GM19395 (cell line): Measurements from ENCODE around the gene GPSM3.
"Not testable (repeated sequence)": the region's sequence is repeated elsewhere in the genome, so short reads cannot be mapped to it uniquely, and the experiment has no call there.

Experiments
- ATAC-seq: cut with Tn5 transposase; IDR thresholded peaks from one replicate; pipeline ENCODE4 v1.9.1; 2021; ENCODE audit warnings: mild to moderate bottlenecking, moderate library complexity; ENCODE audit not compliant: unreplicated experiment

GPSM3 gene, protein sequence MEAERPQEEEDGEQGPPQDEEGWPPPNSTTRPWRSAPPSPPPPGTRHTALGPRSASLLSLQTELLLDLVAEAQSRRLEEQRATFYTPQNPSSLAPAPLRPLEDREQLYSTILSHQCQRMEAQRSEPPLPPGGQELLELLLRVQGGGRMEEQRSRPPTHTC

DNA sequence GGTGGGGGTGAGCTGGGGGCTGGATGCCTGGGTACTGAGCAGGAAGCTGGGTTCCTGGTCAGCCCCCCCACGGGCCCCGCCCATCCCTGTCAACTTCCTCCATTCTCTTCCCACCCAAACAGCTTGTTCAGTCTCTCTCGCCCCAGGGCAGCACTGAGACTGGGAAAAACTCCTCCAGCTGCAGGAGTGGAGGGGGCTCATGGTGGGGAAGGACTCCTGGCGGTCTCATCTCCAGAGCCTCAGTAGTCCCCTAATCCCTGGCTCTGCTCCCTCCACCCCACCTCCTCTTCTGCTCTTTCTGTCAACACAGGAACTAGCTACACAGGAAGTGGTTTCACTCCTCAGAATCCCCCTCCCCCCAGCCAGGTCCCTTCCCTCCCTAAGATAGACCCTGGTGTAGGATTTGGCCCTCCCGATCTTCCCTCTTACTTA, at the start of gene GPSM3:
Gene GPSM3, minus strand, starts transcription at position 36 of the 432 bp plus-strand sequence. CDS start 130 bp downstream, outside the sequence.
- ATAC-seq: no peak

DNA sequence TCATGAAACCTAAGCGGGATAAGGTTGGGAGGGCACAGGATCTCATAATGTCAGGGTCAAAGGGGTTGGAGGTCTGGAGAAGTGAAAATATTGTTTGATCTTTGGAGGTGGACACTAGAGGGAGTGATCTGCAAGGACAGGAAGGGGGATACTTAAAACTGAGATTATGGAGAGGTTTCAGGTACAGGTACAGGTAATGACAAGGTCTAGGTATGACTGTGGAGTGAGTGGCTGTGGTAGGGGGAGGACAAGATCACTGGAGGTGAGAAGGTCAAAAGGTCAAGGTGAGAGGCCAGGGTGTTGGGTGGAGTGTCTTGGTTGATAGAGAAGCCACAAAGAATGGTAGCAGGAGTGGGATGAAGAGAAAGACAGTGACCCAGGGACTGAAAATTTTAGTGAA, 48.2 kb upstream of the GPSM3 start:
- no peak for ATAC-seq

DNA sequence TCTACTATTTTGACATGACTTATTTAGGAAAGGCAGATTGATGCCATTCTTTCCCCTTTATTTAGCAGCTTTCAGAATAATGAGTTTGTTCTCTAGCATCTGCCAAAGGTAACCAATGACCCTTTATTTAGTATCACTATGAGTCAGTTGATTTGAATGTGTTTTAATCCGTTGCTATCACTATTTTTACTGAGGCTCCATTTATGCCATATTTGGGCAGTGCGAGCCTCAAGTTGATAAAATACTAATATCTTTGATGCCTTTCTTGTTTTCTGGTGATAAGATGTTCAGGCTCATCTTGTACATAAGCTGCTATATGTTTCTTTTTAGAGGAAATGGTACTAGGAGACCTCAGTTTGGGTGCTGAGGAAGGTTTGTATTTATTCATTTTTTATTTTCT, 47.0 kb upstream of the GPSM3 start:
- ATAC-seq: no peak

DNA sequence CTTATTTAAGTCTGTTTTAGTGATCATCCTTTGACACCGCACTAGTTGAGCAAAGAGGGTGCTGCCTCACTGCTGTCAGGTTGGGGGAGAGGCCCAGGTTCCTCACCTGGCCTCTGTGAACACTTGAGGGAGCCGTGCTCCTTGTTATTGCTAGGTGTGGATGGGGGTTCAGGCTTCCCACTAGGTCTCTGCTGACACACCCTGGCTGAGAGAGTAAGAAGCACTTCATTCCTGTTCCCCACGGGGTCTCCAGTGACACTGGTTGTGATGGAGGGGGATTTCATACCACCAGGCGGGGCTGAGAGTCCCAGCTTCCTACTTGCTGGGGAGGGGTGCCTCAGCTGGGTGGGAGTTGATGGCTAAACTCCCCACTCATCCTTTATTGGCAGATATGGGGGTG, 42.5 kb upstream of the GPSM3 start:
- ATAC-seq: no peak

DNA sequence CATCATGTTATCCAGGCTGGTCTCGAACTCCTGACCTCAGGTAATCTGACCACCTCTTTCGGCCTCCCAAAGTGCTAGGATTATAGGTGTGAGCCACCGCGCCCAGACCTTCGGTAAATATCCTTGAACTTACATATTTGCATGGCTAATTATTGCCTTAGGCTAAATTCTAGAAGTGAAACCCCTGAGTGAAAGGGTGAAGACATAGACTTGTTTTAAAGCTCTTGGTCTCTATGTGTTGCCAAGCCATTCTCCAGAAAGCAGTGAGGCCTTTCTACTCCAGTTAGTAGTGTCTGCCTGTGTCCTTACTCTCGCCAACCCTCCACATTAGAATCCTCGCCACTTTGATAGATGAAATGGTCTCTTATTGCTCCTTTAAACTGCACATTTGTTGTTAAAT, 34.0 kb upstream of the GPSM3 start:
- no peak for ATAC-seq

DNA sequence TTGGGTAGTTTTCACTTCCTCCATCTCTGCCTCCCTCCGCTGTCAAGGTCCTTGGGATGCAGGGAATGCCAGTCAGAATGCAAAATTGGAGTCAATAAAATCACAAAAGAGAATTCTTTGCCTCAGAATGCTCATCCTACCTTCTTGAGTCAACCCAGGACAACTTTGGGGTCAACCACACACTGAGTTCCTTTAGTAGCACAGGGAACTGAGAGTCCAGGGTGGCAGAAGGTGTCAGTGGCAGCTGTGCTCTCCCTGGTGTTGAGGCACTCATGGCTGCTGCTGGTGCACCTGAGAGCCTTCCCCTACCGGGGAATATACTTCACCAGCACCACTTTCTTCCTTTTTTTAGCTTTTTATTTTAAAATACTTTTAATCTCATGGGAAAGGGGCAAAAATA, 32.3 kb upstream of the GPSM3 start:
- no peak for ATAC-seq

DNA sequence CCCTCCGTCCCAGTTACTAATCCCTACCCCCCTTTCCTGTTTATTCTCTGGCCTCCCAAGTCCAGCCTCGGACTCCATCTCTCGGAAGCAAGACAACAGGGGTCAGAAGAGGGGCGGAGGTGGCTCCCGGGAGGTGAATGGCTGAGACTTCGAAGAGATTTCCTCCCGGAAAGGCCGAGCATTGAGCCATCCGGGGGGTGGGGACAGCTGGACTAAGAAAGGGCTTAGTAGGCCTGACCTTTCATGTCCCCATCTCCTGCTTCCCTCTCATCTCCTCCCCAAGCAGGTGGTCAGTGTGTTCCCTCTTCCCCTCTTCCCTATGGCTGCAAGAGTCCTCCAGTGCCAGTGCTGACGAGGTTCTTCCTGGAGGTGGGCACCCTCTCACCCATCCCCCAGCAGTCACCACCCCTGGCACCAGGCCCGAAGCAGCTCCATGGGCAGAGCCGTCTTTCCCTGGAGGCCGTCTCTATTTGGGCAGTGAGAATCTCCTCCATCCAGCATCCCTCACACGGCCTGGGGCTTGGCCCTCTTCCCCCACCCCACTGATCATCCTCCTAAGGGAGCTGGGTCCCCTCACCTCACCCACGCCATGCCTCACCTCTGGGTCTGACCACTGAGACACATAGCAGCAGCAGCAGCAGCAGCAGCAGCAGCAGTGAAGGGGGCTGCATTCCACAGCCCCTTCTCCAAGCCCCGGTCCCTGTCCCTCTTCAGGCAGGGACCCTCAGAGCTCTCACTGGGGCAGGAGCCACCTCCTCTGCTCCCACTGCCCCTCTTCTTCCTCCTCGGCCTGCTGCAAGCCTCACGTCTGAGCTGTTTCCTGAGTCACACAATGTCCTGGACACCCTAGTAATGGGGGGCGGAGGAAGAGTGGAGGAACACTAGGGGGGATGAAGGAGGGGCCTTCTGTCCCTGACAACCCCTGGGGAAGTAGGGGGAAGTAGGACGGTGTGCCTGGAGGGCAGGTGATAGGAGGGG, 31.1 kb upstream of the GPSM3 start, which contains the start of gene NOTCH4:
Gene NOTCH4, minus strand, starts transcription at position 810 of the 978 bp plus-strand sequence. Its CDS starts 139 bp downstream, at position 671.
- ATAC-seq: no peak

DNA sequence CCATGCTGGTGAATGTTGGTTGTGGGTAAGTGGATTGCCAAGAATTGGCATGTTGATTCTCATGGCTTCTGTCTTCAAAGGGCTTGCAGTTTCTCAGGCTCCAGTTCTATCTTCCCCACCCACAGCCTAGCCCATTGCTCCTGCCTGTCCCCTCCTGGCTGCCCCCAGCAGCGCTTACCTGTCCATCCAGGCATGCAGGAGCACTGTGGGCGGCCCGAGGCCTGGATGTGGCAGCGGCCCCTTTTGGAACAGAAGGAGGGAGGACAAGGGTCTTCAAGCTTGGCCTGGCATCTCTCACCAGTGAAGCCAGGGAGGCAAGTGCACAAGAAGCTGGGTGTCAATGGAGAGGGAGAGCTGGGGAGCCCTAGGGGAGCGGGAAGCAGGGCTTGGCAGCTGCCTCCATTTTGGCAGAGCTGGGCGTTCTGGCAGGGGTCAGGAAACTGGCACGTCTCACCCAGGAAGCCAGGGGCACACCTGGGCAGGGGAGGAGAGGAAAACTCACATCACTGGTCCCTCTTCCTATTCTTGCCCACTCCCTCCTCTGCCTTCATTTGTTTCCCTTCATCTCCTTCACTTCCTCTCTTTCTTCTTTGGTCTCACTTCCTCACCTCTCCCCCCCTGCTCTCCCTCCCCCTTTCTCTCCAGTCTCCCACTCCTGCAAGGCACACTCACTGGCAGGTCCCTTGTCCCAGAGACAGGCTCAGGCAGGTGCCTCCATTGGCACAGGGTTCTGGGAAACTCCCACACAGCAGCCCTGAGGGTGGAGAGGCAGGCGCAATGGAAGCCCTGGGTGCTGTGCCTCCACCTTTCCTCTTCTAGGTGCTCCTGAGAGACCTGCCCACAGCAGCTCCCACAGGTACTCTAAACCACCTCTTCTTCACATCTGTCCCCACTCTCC, 30.1 kb upstream of the GPSM3 start:
- ATAC-seq: no peak

DNA sequence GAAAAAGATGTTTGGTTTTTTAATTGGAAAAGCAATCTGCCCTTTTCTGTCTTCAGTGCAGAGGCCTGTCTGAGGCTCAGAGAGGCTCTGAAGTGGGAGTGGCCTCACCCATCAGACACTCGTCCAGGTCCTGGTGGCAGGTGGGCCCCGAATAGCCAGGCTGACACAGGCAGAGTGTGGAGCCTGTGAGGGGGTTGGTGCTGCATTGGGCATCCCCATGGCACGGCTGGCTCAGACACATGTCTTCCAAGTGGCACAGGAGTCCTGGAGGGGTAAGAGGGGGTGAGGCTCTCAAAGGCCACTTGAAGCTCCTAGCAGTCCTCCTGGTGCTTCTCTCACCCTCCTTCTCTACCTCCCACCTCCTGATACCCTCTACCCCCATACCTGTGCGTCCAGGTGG, 27.6 kb upstream of the GPSM3 start:
- no peak for ATAC-seq

DNA sequence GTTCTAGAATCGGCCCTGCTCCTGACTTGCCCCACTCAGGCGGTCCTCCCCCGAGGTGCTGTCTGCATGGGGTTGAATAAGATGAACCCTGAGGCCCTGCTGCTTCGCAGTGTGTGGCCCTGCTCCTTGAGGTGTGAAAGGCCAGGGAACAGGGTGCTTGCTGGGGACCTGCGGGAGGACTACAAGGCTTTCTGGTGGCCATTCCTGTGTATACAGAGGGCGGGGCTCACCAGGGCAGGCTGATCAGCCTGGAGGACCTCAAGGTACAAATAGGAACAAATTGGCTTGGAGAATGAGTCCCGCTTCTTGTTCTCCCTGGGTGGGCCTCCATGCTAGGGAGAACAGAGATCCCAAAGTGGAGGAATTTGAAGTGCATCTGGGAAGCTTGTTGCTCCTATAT, 25.7 kb upstream of the GPSM3 start:
- no peak for ATAC-seq

DNA sequence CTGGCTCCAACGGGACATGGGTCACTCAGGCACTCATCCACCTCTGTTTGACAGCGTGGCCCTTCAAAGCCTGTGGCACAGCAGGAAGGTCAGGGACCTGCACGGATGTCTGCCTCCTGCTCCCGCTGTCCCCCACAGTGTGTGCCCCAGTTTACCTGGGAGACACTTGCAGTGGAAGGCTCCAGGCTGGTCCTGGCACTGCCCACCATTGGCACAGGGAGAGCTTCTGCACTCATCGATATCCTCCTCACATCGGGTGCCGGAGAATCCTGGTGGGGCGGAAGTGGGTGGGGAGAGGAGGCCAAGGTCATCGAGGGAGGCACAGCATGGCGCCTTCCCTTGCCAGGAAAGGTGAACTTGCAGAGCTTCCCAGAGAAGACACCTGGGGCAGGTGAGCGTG, 24.6 kb upstream of the GPSM3 start:
- ATAC-seq: no peak

DNA sequence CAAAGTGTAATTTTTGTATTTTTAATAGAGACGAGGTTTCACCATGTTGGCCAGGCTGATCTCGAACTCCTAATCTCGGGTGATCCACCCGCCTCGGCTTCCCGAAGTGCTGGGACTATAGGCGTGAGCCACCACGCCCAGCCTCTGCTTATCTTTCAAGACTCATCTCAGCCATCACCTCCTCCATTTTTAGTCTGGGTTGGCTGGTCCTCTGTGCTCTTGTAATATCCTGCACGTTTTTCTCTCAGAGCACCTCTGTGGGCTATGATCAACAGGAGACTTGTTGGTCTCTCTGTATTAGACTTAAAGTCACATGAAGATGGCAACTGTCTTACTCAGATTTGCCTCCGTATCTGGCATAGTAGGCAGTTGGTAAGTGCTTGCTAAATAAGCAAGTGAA, 23.8 kb upstream of the GPSM3 start:
- ATAC-seq: no peak

DNA sequence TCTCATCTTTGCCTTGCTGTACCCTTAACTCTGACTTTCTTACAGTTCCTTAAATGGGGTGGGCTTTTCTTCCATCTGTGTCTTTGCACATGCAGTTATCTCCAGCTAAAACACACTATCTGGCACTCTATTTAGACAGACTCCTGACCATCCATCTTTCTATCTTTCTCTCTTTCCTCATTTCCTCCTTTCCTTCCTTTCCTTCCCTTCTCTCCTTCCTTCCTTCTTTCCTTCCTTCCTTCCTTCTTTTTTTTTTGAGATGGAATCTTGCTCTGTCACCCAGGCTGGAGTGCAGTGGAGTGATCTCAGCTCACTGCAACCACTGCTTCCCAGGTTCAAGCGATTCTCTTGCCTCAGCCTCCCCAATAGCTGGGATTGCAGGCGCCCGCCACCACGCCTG, 23.2 kb upstream of the GPSM3 start:
- no peak for ATAC-seq

DNA sequence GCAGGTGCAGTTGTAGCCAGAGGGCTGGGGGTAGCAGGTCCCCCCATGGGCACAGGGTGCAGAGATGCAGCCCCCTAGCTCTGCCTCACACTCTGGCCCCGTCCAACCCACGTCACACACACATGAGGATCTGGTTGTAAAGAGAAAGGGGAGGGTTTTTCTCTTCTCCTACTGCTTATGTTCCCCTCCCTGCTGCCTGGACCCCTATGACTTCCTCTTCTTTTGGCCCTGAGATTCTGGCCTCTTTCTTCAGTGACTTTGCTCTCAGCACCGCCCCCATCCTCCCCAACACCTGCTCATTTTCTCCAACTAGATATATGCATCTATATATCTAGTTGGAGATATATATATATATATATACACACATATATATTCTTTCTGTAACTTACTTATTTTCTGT, 21.7 kb upstream of the GPSM3 start:
- ATAC-seq: no peak

DNA sequence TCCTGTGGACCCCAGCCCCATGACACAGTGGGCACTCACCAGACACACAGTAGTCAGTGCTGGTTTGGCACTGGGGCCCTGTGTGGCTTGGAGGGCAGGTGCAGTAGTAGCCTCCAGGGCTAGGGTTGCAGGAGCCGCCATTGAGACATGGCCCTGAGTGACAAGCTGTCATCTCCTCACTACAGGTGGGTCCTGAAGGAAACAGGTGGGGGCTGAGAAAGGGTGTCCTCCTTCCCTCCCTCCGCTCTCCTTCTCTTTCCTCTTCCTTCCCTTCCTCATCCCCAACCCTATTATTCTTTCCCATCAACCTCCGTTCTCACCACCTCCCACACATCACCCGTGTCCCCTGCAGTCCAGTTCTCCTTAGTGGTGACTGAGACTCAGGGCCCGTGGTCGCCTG, 21.2 kb upstream of the GPSM3 start:
- ATAC-seq: no peak

DNA sequence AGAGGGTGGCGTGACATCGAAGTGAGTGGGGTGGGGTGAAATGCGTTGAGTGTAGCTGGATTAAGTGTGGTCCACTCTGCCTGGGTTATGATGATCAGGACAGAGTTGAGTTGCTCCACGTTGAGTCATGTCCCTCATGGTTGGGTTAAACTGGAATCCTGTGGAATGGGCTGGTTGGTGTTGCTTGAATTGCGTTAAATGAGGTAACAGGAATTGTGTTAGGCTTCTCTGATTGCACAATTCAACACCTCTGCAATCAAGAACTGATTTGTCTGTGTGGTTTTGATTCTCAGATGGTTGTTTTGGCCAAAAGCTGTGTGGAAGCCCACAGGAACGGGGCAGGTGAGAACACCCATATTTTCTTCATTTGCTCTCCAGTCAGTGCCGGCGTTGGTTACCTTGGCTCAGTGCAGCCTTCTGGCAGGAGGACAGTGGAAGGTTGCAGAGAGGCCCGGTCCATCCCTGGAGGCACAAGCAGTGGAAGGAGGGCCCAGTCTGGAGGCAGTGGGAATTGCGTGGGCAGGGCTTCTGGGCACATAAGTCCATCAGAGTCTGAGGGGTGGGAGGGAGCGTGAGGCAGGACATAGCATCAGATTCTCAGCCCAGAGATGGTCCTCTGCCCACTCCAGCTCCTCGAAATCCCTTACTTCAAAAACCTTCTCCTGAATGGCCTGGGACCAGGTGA, 19.8 kb upstream of the GPSM3 start:
- no peak for ATAC-seq

DNA sequence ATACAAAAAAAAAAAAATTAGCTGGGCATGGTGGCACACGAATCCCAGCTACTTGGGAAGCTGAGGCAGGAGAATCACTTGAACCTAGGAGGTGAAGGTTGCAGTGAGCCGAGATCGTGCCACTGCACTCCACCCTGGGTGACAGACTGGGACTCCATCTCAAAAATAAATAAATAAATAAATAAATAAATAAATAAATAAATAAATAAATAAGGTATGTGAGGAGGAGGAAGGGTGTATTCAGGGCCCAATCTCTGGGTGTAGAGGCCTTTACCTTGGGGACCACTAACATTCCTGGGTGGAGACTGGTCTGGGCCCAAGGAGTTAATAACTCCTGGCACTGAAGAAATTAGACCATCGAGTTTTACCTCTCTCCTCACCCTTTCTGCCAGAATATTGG, 19.0 kb upstream of the GPSM3 start:
- not testable (repeated sequence) for ATAC-seq

DNA sequence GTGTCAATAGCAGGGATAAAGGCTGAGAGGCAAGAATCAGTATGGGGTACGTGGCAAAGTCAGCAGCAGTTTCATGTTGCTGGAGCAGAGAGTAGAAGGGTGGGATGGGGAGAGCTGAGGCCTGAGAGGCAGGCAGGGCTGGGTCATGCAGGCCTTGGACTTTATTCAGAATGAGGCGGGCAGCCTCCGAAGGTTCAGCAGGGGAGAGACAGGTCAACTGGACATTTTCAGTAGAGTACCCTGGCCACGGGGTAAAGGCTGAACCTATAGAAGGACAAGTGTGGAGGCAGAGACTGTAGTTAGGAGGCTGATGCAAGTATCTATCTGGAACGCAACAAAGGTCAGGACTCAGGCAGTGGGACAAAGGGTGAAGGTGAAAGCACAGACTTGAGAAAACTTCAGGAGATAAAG, 17.8 kb upstream of the GPSM3 start:
- ATAC-seq: no peak

DNA sequence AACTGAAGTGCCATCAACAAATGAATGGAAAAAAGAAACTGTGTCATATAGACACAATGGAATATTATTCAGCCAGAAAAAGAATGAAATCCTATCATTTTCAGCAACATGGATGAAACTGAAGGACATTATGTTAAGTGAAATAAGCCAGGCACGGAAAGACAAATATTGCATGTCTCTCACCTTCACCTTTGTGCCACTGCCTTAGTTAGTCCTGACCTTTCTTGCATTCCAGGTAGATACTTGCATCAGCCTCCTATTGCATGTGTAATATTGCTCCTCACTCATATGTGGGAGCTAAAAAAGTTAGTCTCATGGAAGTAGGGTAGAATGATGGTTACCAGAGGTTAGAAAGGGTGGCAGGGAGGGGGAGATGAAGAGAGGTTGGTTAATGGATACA, 16.6 kb upstream of the GPSM3 start:
- no peak for ATAC-seq

DNA sequence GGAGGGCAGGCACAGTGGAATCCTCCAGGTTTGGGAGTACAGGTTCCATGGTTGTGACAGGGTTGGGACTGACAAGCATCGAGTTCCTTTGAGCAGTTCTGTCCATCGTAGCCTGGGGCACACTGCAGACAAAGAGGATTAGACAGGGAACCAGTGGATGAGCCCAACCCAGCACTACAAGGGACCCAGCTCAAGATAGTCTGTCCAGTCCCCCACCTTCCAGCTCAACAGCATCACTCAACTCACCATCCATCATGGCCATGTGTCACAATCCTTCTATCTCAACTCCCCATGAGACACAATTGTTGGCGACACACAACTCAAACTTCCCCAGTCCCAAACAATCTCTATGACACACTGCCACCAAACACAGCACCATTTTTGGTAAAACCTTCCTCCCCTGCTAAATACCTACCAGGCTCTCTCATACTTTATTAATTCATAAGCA, 11.8 kb upstream of the GPSM3 start:
- no peak for ATAC-seq
